ENCODE results near the gene NCAM1.

NCAM1 gene

GRCh38 chr11:113090716-113091480, 129.7 kb downstream of the NCAM1 start:
- DNase-seq = no peak

GRCh38 chr11:113091481-113091780, 130.2 kb downstream of the NCAM1 start:
- DNase-seq = no peak

- DNase-seq = no peak
Measured at GRCh38 chr11:113096648-113097047, 135.4 kb downstream of the NCAM1 start.

GRCh38 chr11:113103932-113104690, 142.9 kb downstream of the NCAM1 start:
- no peak for DNase-seq

GRCh38 chr11:113104691-113105251, 143.6 kb downstream of the NCAM1 start:
- DNase-seq = no peak

- no peak for DNase-seq
Measured at GRCh38 chr11:113105592-113105991, 144.4 kb downstream of the NCAM1 start.

- DNase-seq = no peak
Measured at GRCh38 chr11:113106507-113106906, 145.3 kb downstream of the NCAM1 start.

- DNase-seq = no peak
Measured at GRCh38 chr11:113110046-113110445, 148.8 kb downstream of the NCAM1 start.

- no peak for DNase-seq
Measured at GRCh38 chr11:113111156-113111555, 149.9 kb downstream of the NCAM1 start.

- no peak for DNase-seq
Measured at GRCh38 chr11:113112307-113112706, 151.1 kb downstream of the NCAM1 start.

GRCh38 chr11:113113801-113114704, 152.8 kb downstream of the NCAM1 start:
- peak; percentile 61 to 84 for DNase-seq

- no peak for DNase-seq
Measured at GRCh38 chr11:113114705-113115027, 153.4 kb downstream of the NCAM1 start.

GRCh38 chr11:113118104-113118503, 156.9 kb downstream of the NCAM1 start:
- no peak for DNase-seq

- no peak for DNase-seq
Measured at GRCh38 chr11:113119074-113119473, 157.9 kb downstream of the NCAM1 start.

- DNase-seq = no peak
Measured at GRCh38 chr11:113119966-113120736, 158.9 kb downstream of the NCAM1 start.

GRCh38 chr11:113121746-113122145, 160.5 kb downstream of the NCAM1 start:
- no peak for DNase-seq

GRCh38 chr11:113124006-113124405, 162.8 kb downstream of the NCAM1 start:
- no peak for DNase-seq

- DNase-seq = no peak
Measured at GRCh38 chr11:113124578-113124977, 163.4 kb downstream of the NCAM1 start.

- DNase-seq = no peak
Measured at GRCh38 chr11:113129261-113129992, 168.2 kb downstream of the NCAM1 start.

- DNase-seq = no peak
Measured at GRCh38 chr11:113131036-113131775, 170.0 kb downstream of the NCAM1 start.

GRCh38 chr11:113133071-113133470, 171.9 kb downstream of the NCAM1 start:
- DNase-seq = no peak

Measured in hippocampal formation (tissue), 2 donors.